Measurements from ENCODE around the gene BIRC6. TPM values are rescaled to one million over a fixed set of nuclear protein-coding genes. Genes with fewer than 3 reads are reported as not detected.
"Not testable (repeated sequence)": the region's sequence is repeated elsewhere in the genome, so short reads cannot be mapped to it uniquely, and the experiment has no call there.

BIRC6 gene, protein sequence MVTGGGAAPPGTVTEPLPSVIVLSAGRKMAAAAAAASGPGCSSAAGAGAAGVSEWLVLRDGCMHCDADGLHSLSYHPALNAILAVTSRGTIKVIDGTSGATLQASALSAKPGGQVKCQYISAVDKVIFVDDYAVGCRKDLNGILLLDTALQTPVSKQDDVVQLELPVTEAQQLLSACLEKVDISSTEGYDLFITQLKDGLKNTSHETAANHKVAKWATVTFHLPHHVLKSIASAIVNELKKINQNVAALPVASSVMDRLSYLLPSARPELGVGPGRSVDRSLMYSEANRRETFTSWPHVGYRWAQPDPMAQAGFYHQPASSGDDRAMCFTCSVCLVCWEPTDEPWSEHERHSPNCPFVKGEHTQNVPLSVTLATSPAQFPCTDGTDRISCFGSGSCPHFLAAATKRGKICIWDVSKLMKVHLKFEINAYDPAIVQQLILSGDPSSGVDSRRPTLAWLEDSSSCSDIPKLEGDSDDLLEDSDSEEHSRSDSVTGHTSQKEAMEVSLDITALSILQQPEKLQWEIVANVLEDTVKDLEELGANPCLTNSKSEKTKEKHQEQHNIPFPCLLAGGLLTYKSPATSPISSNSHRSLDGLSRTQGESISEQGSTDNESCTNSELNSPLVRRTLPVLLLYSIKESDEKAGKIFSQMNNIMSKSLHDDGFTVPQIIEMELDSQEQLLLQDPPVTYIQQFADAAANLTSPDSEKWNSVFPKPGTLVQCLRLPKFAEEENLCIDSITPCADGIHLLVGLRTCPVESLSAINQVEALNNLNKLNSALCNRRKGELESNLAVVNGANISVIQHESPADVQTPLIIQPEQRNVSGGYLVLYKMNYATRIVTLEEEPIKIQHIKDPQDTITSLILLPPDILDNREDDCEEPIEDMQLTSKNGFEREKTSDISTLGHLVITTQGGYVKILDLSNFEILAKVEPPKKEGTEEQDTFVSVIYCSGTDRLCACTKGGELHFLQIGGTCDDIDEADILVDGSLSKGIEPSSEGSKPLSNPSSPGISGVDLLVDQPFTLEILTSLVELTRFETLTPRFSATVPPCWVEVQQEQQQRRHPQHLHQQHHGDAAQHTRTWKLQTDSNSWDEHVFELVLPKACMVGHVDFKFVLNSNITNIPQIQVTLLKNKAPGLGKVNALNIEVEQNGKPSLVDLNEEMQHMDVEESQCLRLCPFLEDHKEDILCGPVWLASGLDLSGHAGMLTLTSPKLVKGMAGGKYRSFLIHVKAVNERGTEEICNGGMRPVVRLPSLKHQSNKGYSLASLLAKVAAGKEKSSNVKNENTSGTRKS (N-terminal part only)
- total RNA-seq: 199 TPM

DNA sequence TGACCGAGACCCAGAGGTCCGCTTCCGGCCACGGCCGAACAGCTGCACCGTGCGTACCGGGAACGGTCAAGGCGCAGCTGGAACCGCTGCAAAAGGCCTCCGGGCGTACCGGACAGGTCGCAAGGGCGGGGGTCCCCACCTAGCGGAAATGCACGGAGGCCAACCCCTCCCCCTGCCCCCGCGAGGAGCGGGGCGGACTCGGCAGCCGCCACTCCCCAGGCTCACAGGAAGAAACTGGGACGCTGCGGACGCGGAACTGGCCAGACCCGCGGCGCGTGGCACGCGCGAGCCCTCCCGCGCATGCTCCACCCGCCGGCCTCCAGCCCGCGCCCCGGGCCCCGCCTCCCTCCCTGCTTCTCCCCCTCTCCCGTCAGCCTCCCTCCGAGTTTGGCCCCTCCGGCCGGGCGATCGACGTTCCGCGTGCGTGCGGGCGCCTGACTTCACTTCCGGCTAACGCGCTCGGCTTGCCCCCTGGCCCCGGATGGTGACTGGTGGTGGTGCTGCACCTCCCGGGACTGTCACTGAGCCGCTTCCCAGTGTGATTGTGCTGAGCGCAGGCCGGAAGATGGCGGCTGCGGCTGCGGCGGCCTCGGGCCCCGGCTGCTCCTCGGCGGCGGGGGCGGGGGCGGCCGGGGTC is at the start of gene BIRC6:
TSS of gene BIRC6 (plus strand) at position 343 of the 637 bp plus-strand sequence. CDS start at position 482, 139 bp downstream.
- peak; percentile 98 for DNase-seq

DNA sequence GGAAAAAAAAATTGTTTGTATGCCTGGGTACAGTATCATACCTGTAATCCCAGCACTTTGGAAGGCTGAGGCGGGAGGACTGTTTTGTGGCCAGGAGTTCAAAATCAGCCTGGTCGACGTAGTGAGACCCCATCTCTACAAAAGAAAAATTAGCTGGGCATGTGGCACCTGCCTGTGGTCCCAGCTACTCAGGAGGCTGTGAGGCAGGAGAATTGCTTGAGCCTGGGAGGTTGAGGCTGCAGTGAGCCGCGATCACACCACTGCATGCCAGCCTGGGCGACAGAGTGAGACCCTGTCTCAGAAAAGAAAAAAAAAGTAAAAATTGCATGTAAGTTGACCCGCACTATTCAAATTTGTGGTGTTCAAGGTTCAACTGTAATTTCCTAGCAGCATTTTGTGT is 46.2 kb upstream of the BIRC6 start:
- DNase-seq: no peak

DNA sequence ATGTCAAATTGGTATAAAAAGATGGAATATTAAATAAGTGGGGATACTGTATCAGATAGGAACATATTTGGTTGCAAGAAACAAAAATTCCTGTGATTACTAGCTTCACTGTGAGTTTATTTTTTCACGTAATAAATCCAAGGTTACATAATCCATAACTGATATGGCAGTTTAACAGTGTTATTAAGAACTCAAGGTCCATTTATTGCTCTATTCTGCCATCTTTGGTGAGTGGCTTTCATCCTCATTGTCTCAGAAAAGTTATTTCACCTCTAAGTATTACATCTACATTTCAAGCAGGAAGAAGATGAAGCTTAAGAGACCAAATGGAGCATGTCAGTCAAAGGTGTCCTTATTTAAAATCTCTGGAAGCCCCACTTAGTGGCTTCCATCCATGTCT is 41.9 kb upstream of the BIRC6 start:
- no peak for DNase-seq

DNA sequence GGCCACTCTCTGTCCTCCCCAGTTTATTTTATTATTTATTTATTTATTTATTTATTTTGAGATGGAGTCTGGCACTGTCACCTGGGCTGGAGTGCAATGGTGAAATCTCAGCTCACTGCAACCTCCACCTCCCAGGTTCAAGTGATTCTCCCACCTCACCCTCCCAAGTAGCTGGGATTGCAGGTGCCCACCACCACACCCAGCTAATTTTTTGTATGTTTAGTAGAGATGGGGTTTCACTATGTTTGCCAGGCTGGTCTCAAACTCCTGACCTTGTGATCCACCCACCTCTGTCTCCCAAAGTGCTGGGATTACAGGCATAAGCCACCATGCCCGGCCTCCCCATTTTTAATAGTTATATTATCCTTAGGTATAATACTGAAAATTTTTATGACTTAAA is 28.1 kb upstream of the BIRC6 start:
- DNase-seq: not testable (repeated sequence)

DNA sequence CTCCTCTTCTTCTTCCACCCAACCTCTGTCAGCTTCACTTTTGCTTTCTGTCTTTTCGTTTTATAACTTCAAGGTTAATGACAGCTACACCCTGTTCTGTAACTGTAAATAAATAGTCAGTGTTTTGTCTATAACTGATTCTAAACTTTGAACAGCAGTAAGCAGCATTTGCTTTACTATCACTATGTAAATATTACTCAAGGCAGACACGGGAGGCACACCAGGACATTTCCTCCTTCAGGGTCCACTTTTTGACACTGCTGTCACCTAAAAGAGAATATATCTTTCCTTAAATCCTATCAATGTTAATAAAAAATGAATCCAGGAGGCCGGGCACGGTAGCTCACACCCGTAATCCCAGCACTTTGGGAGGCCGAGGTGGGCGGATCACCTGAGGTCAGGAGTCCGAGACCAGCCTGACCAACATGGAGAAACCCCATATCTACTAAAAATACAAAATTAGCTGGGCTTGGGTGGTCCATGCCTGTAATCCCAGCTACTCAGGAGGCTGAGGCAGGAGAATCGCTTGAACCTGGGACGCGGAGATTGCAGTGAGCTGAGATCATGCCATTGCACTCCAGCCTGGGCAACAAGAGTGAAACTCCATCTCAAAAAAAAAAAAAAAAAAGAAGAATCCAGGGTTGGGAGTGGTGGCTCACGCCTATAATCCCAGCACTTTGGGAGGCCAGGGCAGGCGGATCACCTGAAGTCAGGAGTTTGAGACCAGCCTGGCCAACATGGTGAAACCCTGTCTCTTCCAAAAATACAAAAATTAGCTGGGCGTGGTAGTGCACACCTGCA is 27.4 kb upstream of the BIRC6 start:
- DNase-seq: not testable (repeated sequence)

DNA sequence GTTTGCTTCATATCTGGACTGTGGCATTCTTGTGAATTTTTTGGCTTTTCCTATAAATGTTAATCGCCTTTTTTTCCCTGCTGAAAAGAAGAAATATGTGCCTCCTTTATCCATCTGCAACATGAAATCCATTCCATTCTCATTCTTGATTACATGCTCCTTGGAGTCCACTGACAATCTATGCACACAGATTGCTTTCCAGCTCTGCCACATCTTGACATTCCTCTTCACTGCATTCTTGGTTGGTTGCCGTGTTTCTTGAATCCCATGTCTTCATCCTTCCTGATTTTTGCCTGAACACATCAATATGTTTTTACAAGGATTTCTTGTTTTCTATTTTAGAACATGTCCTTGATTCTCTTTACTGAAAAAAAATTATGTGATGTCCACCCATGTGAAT is 26.7 kb upstream of the BIRC6 start:
- no peak for DNase-seq

DNA sequence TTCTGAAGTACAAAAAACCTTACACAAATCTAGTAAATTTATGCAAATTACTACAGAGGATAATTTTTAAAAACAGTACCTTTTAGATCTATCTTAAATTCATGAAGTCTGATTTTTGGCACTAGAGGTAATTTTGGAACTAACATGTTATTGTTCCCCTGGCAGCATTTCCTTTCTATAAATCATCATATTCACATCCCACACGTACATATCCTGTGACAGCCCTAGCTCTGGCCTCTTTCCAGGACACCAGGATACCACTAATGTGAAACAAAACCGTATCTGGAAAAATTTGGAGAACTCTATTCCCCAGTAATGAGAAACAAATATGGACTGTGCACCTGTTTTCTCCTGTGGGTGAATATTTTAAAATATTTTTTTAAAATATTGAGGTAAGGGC is 14.0 kb upstream of the BIRC6 start:
- DNase-seq: peak; percentile 61

DNA sequence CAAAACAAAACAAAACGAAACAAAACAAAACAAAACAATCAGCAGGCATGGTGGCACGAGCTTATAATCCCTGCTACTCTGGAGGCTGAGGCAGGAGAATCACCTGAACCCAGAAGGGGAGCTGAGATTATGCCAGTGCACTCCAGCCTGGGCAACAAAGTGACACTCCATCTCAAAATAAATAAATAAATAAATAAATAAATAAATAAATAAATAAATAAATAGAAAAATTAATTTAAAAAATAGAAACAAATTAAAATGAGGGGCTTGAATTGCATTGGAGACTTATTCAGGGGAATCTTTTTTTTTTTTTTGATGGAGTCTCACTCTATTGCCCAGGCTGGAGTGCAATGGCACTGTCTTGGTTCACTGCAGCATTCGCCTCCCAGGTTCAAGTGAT is 6.0 kb upstream of the BIRC6 start:
- not testable (repeated sequence) for DNase-seq

DNA sequence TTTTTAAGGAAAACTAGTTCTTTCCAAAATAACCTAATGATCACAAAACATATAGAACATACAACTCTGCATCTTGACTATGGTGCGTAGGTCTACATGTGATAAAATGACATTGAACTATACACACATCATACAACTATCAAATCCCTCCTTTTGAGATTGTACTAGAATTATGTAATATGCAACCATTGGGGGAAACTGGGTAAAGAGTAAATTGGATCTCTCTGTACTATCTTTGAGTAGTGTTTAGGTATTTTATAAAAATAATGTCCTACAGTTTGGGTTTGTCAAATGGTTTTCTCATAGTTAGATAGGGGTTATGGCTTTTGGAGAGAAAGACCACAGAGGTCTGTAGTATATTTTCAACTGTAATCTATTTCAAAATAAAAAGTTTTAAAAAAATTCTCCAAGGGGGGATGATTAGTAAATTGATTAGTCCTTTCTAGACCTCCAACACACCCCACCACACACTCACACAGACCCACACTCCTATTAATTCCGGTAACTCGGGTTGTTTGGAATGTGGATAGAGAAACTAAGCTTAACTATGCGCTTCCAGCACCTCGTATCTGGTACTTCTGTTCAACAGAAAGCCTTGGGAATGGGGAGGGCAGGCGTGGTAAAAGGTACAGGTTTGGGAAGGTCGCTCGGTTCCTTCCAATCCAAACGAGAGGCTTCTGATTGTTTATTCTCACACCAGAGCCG is 695 bp upstream of the BIRC6 start:
- DNase-seq: no peak

DNA sequence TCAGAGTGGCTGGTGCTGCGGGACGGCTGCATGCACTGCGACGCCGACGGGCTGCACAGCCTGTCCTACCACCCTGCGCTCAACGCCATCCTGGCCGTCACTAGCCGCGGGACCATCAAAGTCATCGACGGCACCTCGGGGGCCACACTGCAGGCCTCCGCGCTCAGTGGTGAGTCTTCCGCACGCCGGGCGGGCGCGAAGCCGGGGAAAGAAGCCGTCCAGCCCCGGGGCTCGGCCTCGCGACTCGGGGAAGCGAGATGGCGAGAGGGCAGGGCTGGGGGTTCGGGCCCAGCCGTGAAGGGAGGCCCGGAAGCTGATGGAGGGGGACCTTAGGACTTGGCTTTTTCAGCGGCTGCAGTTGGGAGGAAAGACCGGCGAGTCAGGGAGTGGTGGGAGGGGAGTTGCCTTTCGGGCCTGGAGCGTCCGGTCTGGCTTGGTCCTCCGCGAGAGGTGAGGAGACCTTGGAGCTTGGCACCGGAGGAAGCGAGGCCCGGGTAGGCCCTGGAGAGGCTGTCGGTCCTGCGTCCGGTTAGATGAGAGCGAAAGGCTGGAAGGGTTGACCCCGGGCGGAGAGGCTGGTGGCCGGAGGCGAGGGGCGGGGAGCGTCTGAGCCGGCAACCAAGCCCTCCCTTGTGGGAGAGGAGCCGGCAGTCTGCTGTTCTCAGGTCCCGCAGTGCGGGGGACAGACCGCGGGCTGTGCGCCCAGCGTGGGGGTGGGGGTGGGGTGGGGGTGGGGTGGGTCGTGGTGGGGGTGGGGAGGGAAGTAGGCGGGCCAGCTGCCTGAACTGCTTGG is 691 bp downstream of the BIRC6 start:
- DNase-seq: peak; percentile 55

DNA sequence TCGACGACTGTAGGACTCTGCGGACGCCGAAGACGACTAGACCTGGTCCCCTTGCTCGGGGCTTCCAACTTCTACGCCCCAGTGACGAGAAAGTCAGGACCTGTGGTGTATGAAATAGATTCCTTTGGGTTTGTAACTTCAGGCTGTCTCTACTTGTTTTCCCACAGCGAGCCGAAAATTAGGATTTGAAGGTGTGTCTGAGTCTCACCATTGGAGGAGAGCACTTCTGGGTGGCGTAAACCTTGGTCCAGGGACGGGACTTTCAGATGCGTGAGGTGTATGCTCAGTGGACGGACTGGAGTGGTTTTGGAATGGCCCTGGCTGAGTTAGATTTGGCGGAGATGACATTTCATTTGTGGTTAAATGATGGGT is 1.3 kb downstream of the BIRC6 start:
- DNase-seq: peak; percentile 32

DNA sequence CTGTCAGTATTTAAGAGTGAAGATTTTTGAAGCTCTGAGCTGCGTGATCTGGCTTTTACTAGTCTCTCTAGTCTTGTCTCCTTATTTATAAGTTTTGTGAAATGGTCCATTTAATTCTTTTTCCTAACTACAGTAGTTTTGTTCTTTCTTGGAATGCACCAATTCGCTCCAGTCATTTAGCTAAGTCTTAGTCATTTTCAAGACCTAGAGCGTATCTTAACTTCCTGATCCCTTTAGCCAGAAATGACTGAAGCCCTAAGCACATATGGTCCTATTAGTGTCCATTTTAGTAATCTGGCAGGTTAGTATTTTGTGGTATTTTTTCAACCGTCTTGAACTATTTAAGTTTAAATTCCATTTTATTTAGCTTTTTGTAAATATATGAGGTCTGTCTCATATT is 3.6 kb downstream of the BIRC6 start:
- no peak for DNase-seq

DNA sequence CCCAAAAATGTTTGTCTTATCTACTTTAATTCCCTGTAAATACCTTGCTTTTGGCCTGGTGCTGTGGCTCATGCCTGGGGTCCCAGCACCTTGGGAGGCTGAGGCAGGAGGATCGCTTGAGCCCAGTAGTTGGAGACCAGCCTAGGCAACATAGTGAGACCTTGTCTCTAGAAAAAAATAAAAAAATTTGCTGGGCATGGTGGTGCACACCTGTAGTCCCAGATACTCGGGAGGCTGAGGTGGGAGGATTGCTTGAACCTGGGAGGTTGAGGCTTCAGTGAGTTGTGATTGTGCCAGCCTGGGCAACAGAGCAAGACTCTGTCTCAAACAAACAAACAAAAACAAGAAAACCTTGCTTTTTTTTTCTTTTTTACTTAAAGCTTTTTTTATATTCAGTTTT is 6.2 kb downstream of the BIRC6 start:
- DNase-seq: not testable (repeated sequence)

DNA sequence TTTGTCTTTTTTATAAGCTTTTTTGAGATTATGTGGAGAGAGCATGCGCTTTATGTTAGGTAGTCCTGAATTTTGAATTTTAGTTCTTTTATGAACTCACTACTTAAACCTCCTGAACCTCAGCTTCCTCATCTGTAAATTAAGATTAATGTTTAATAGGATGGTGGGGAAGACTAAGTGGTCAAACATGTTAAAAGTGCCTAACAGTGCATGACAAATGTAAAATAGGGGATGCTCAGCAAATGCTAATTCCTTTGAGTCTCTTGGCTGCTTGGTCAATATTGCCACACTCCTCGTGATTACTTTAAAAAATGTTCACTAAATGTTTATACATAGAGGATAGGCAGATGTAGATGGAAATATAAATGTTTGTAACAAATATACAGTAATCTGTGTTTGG is 6.8 kb downstream of the BIRC6 start:
- DNase-seq: no peak

DNA sequence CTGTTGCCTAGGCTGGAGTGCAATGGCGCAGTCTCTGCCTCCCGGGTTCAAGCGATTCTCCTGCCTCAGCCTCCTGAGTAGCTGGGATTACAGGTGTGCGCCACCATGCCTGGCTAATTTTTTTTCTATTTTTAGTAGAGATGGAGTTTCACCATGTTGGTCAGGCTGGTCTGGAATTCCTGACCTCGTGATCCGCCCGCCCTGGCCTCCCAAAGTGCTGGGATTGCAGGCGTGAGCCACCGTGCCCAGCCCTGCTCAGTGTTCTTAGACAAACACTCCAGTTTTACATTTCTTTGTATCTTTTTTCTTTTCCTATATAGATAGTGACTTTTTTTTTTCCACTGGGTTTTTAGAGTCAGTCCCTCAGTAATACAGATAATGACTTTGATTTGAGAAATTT is 7.5 kb downstream of the BIRC6 start:
- DNase-seq: not testable (repeated sequence)

DNA sequence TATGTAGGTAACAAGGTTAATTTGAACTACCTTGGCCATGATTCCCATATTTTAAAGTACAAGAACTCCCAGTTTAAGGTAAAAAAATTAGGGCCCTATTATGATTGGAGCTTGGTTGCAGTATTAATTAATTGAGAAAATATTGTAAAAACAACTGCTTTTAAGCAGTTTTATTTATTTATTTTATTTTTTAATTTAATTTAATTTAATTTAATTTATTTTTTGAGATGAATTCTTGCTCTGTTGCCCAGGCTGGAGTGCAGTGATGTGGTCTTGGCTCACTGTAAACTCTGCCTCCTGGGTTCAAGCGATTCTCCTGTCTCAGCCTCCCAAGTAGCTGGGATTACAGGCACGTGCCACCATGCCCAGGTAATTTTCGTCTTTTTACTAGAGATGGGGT is 8.9 kb downstream of the BIRC6 start:
- not testable (repeated sequence) for DNase-seq

DNA sequence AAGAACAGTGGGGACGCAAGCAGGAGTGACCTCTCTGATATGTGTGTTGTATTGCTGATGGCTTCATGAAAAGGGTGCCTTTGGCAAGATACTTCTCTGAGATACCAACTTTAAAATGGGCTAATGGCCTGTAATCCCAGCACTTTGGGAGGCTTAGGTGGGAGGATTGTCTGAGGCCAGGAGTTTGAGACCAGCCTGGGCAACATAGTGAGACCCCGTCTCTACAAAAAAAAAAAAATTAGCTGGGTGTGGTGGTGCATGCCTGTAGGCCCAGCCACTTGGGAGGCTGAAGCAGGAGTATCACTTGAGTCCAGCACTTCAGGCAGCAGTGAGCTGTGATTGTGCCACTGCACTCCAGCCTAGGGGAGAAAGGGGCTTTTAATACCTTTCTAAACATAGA is 9.8 kb downstream of the BIRC6 start:
- DNase-seq: no peak

DNA sequence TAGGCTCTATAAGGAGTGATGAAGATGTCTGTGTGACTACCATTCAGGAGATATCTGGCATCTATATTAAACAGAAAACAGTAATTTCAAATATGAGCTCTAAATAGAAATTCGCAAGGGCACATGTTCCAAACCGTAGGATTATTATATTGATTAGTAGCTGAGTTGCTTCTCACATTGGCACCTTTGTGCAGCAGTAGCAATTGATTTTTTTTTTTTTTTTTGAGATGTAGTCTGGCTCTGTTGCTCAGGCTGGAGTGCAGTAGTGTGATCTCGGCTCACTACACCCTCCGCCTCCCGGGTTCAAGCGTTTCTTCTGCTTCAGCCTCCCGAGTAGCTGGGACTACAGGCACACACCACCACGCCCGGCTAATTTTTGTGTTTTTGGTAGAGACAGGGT is 12.4 kb downstream of the BIRC6 start:
- no peak for DNase-seq

DNA sequence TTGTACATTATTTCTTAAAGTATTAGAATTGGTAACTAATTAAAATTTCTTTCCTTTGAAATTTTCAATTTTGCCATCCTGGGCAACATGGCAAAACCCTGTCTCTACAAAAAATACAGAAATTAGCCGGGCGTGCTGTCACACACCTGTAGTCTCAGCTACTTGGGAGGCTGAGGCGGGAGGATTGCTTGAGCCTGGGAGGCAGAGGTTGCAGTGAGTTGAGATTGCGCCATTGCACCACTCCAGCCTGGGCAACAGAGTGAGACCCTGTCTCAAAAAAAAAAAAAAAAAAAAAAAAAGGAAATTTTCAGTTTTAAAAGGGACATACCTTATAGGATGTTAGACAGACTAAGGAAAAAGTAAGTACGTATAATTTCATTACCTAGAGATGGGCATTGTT is 14.1 kb downstream of the BIRC6 start:
- DNase-seq: not testable (repeated sequence)

All from tongue (tissue), 2 donors.